ENCODE data around the gene IQSEC1. TPM values are rescaled to one million over a fixed set of nuclear protein-coding genes. Genes with fewer than 3 reads are reported as not detected.

IQSEC1 gene
- total and polyA plus RNA-seq, 2 donors (not counting 3 experiments of a cell fraction or from before 2014, with no cell fraction given), result 5.2 to 18.0 TPM

- H2AFZ ChIP-seq (ENCODE audit: low read depth, low read length), result no peak overlapping the region
- no peak overlapping the region for H3K4me3 ChIP-seq (replicated peaks in 1 of 3; ENCODE audit: insufficient read depth in 1 of 3, low read depth in 1 of 3, low read length in 3 of 3)
- H3K4me2 ChIP-seq (ENCODE audit: insufficient read depth, low read length), result no peak overlapping the region
- no peak for DNase-seq (ENCODE audit: low read depth, low spot score)
- peaks cover 0 to 1% of the 10 kb centered on the region in 2 experiments for H3K27me3 ChIP-seq (ENCODE audit: control insufficient read depth in 2 of 2, insufficient read depth in 2 of 2, low read length in 2 of 2)
- ChIA-PET POLR2A (no interaction called here), CTCF (interaction anchor here (0.8 to 2.0 kb wide), 6 partner anchors 28 to 99 kb away, joined by 3 to 13 read pairs (median 4); partner anchors contain the start of gene CAND2)
- no TSS peak for BruUV-seq (replicated peaks)
- H3K9me1 ChIP-seq (replicated peaks; ENCODE audit: control insufficient read depth, extremely low read depth, insufficient read depth, low read length), result no peaks in the 10 kb centered on the region
- H3K9ac ChIP-seq (replicated peaks; ENCODE audit: extremely low read depth, insufficient read depth, low read length), result no peak overlapping the region
- dilution Hi-C loops (cut with MboI; ENCODE audit: extremely low pct_ligation_motif_present, low sequenced_read_pairs) (no loop called here), intact Hi-C loops (cut with micrococcal nuclease) (loop anchor here (1.0 kb wide), 1 partner anchor 89 kb away; no protein-coding TSS in a partner anchor)
- H3K27ac ChIP-seq (ENCODE audit: insufficient read depth, low read depth, low read length), result no peak overlapping the region
- no peaks in the 10 kb centered on the region for H4K20me1 ChIP-seq (replicated peaks; ENCODE audit: control insufficient read depth, extremely low read depth, insufficient read depth, low read length)
- no peak for FAIRE-seq
- TF ChIP-seq JUN (IDR thresholded peaks at IDR 0.05; ENCODE audit: borderline replicate concordance, insufficient read depth, insufficient read length, low read depth), result no peak
- TF ChIP-seq GATA2 (IDR thresholded peaks at IDR 0.05; ENCODE audit: insufficient read depth, insufficient read length, low read depth, low read length), result no peak
- TF ChIP-seq MYC (IDR thresholded peaks at IDR 0.05; ENCODE audit: low read depth, low read length), result no peak
- TF ChIP-seq POLR2AphosphoS5 (IDR thresholded peaks at IDR 0.05; ENCODE audit: insufficient read depth, low read depth, low read length), result no peak
- TF ChIP-seq MAX (IDR thresholded peaks at IDR 0.05; ENCODE audit: insufficient read depth, insufficient read length), result no peak
- TF ChIP-seq POLR2A (IDR thresholded peaks at IDR 0.05; ENCODE audit: low read depth, low read length), result no peak
- no peak for TF ChIP-seq FOS (IDR thresholded peaks at IDR 0.05; ENCODE audit: borderline replicate concordance, insufficient read depth, low read length)
- no peak for TF ChIP-seq EZH2 (IDR thresholded peaks at IDR 0.05; ENCODE audit: borderline replicate concordance, low read depth, low read length, severe bottlenecking)
- TF ChIP-seq CTCF (IDR thresholded peaks at IDR 0.05; ENCODE audit: extremely low read depth in 1 of 2, insufficient read depth in 1 of 2, low read depth in 1 of 2, low read length in 2 of 2), result no peak
- H3K36me3 ChIP-seq (ENCODE audit: control insufficient read depth in 2 of 2, extremely low read depth in 1 of 2, insufficient read depth in 2 of 2, low read length in 2 of 2), result no peaks in the 10 kb centered on the region
- H3K4me1 ChIP-seq (ENCODE audit: control insufficient read depth, extremely low read depth, insufficient read depth, low read length), result no peaks in the 10 kb centered on the region
- H3K79me2 ChIP-seq (ENCODE audit: control insufficient read depth, insufficient read depth, low read length), result no peaks in the 10 kb centered on the region
- H3K9me3 ChIP-seq (replicated peaks; ENCODE audit: control insufficient read depth, insufficient read depth, low read length), result no peaks in the 10 kb centered on the region
These were observed 177.7 kb downstream of the IQSEC1 start for GRCh38 chr3:12895391-12896062.
